Body of pancreas (tissue), 4 donors: ENCODE data around the gene STX11. TPM values are rescaled to one million over a fixed set of nuclear protein-coding genes. Genes with fewer than 3 reads are reported as not detected.

Experiments used
- ATAC-seq: fragments of 150-250 bp; one replicate; pipeline ENCODE4 v1.9.1; 2016
- DNase-seq, 4 donors: peaks; one replicate each; pipeline ENCODE4 v3.0.0-alpha.2; 2019
- H3K27ac ChIP-seq, 4 donors: fragments of 200-600 bp; sonication (generic); 1 replicate in 3 of 4; 2 replicates in 1 of 4; pipeline versions ENCODE4 v1.5.1 to v1.6.1; 2016 to 2019; ENCODE audit warnings: mild to moderate bottlenecking in 1 of 4, mixed read lengths in 1 of 4, moderate library complexity in 1 of 4
- H3K27me3 ChIP-seq, 2 donors: fragments of 200-600 bp; sonication (generic); one replicate each; pipeline ENCODE4 v1.6.0; 2016; ENCODE audit warnings: mild to moderate bottlenecking in 1 of 2
- H3K36me3 ChIP-seq, 2 donors: fragments of 200-600 bp; sonication (generic); replicated peaks in 1 of 2; 2 replicates each; pipeline ENCODE4 v1.5.1; 2016; ENCODE audit warnings: low read depth in 2 of 2; ENCODE audit not compliant: insufficient read depth in 1 of 2
- H3K4me1 ChIP-seq: fragments of 200-600 bp; sonication (generic); one replicate; pipeline ENCODE4 v1.6.0; 2016
- H3K4me3 ChIP-seq, 2 donors: fragments of 200-600 bp; sonication (generic); 1 replicate in 1 of 2; 2 replicates in 1 of 2; pipeline ENCODE4 v1.5.1; 2016 to 2019
- H3K9me3 ChIP-seq, 3 donors: fragments of 200-600 bp; sonication (generic); 1 replicate in 2 of 3; 2 replicates in 1 of 3; pipeline ENCODE4 v1.5.1; 2016
- CTCF ChIP-seq, 7 experiments: fragments of 450-650 bp in 4 of 7; fragments of 200-600 bp in 3 of 7; sonication (generic) in 3 of 7; IDR thresholded peaks; one replicate each; pipeline ENCODE4 v1.5.1; 2016 to 2019; ENCODE audit warnings: antibody characterized with exemption in 7 of 7
- POLR2A ChIP-seq, 3 donors: fragments of 450-650 bp; IDR thresholded peaks; one replicate each; pipeline ENCODE4 v1.6.1; 2016; ENCODE audit warnings: antibody characterized with exemption in 3 of 3, mild to moderate bottlenecking in 2 of 3
- WGBS, 2 donors: methylation state at CpG; one replicate each; pipeline ENCODE4 v1.1.5; 2017; 5-methylcytosine and 5-hydroxymethylcytosine counted together
- intact Hi-C: fragments of 100-400 bp; cut with DNase I; formaldehyde crosslinking; loops from one replicate; pipeline ENCODE4 v1.15.1; 2023
- total RNA-seq, 2 donors: library from RNA; depleted of rRNA; stranded (reverse); fragments of >200 nt; gene quantifications; one replicate each; pipeline ENCODE4 v1.1.0, GENCODE V29; 2016

Gene STX11
- total RNA-seq, 2 donors from 2014 or later, result 4.4 to 7.6 TPM

- ATAC-seq, result no peak
These were observed 47.6 kb downstream of the STX11 start for GRCh38 chr6:144197919-144198318.

GRCh38 chr6:144202879-144203468 is 52.7 kb downstream of the STX11 start:
- TF ChIP-seq POLR2A (IDR thresholded peaks at IDR 0.05) (no peak), CTCF (IDR thresholded peaks at IDR 0.05) (no peak)
- DNase-seq, result no peak
- peaks cover 0 to 18% (median 0%) of the 10 kb centered on the region in 3 donors for H3K9me3 ChIP-seq
- WGBS, 2 donors, result 64 to 83% methylated on average over 3 of the region's 3 CpGs
- no peak for ATAC-seq
- no peaks in the 10 kb centered on the region for H3K4me1 ChIP-seq
- no peaks in the 10 kb centered on the region for H3K36me3 ChIP-seq
- no peak overlapping the region for H3K27ac ChIP-seq
- intact Hi-C loops, result loop anchor here (10.0 kb wide), 1 partner anchor 88 kb away; no protein-coding TSS in a partner anchor
- no peaks in the 10 kb centered on the region for H3K27me3 ChIP-seq
- no peak overlapping the region for H3K4me3 ChIP-seq

More at GRCh38 chr6:144197919-144198318, 47.6 kb downstream of the STX11 start:
- Histone ChIP-seq H3K4me1 (no peaks in the 10 kb centered on the region), H3K27me3 (no peaks in the 10 kb centered on the region), H3K4me3 (no peak overlapping the region), H3K36me3 (no peaks in the 10 kb centered on the region), H3K9me3 (peaks cover 0 to 6% (median 0%) of the 10 kb centered on the region in 3 donors), H3K27ac (no peak overlapping the region)
- WGBS, 2 donors, result 57 to 62% methylated on average over 3 of the region's 3 CpGs
- intact Hi-C loops, result no loop called here
- TF ChIP-seq CTCF (IDR thresholded peaks at IDR 0.05), result no peak
- no peak for TF ChIP-seq POLR2A (IDR thresholded peaks at IDR 0.05)
- DNase-seq, result no peak

- no peak for ATAC-seq
- H3K4me3 ChIP-seq, result no peak overlapping the region
- no peaks in the 10 kb centered on the region for H3K36me3 ChIP-seq
- DNase-seq, result no peak
- peaks cover 9% of the 10 kb centered on the region for H3K4me1 ChIP-seq
- H3K27ac ChIP-seq, result no peak overlapping the region
- intact Hi-C loops, result no loop called here
- TF ChIP-seq POLR2A (IDR thresholded peaks at IDR 0.05) (no peak), CTCF (IDR thresholded peaks at IDR 0.05) (no peak)
- H3K9me3 ChIP-seq, result no peaks in the 10 kb centered on the region
- WGBS, 2 donors, result 88 to 89% methylated on average over 7 of the region's 7 CpGs
- no peaks in the 10 kb centered on the region for H3K27me3 ChIP-seq
These were observed 60.8 kb downstream of the STX11 start for GRCh38 chr6:144211160-144211559.

GRCh38 chr6:144213315-144213714 is 63.0 kb downstream of the STX11 start:
- H3K36me3 ChIP-seq, result no peaks in the 10 kb centered on the region
- DNase-seq (no peak), ATAC-seq (no peak)
- WGBS, 2 donors, result 88 to 94% methylated on average over 5 of the region's 5 CpGs
- intact Hi-C loops, result no loop called here
- TF ChIP-seq POLR2A (IDR thresholded peaks at IDR 0.05) (no peak), CTCF (IDR thresholded peaks at IDR 0.05) (no peak)
- peaks cover 9% of the 10 kb centered on the region for H3K4me1 ChIP-seq
- no peak overlapping the region for H3K4me3 ChIP-seq
- no peaks in the 10 kb centered on the region for H3K9me3 ChIP-seq
- no peaks in the 10 kb centered on the region for H3K27me3 ChIP-seq
- H3K27ac ChIP-seq, result no peak overlapping the region

GRCh38 chr6:144214029-144214428 is 63.7 kb downstream of the STX11 start:
- no peak overlapping the region for H3K27ac ChIP-seq
- H3K4me1 ChIP-seq, result peaks cover 9% of the 10 kb centered on the region
- no peaks in the 10 kb centered on the region for H3K27me3 ChIP-seq
- no peak for TF ChIP-seq POLR2A (IDR thresholded peaks at IDR 0.05)
- no peak overlapping the region for H3K4me3 ChIP-seq
- H3K36me3 ChIP-seq, result no peaks in the 10 kb centered on the region
- ATAC-seq (no peak), DNase-seq (no peak)
- 93 to 96% methylated on average over 2 of the region's 2 CpGs for WGBS, 2 donors
- no peaks in the 10 kb centered on the region for H3K9me3 ChIP-seq
- intact Hi-C loops, result no loop called here
